ENCODE results near the gene CD6. TPM values are rescaled to one million over a fixed set of nuclear protein-coding genes. Genes with fewer than 3 reads are reported as not detected.

The CD6 gene
- total and polyA plus RNA-seq, 2 of the 8 experiments (the other 6 are each of a cell fraction or from before 2014, with no cell fraction given): 0.03 TPM; not detected in 1

GRCh38 chr11:61049859-61050258 is 78.4 kb downstream of the CD6 start:
- Histone ChIP-seq H3K36me3 (ENCODE audit: control insufficient read depth in 2 of 4, insufficient read depth in 4 of 4, low read length in 3 of 4) (no peaks in the 10 kb centered on the region), H4K8ac (ENCODE audit: extremely low read depth, insufficient read depth, low read length) (no peak overlapping the region), H3K4me1 (replicated peaks in 1 of 4; ENCODE audit: control insufficient read depth in 3 of 4, insufficient read depth in 4 of 4, low read length in 3 of 4) (no peaks in the 10 kb centered on the region), H2BK5ac (ENCODE audit: low read depth, low read length) (no peak overlapping the region), H3K9ac (replicated peaks in 1 of 4; ENCODE audit: extremely low read depth in 1 of 4, low read depth in 3 of 4, low read length in 3 of 4) (no peak overlapping the region), H2BK120ac (replicated peaks; ENCODE audit: low read depth, low read length) (no peak overlapping the region), H2AFZ (ENCODE audit: low read length) (no peak overlapping the region), H3K79me2 (ENCODE audit: control insufficient read depth in 1 of 2, insufficient read depth in 2 of 2, low read length in 2 of 2) (no peaks in the 10 kb centered on the region), H2BK12ac (ENCODE audit: low read depth, low read length) (no peak overlapping the region), H2BK15ac (ENCODE audit: low read length) (no peak overlapping the region), H4K20me1 (replicated peaks in 1 of 2; ENCODE audit: control insufficient read depth in 1 of 2, insufficient read depth in 2 of 2, low read length in 2 of 2) (no peaks in the 10 kb centered on the region), H3K27me3 (replicated peaks in 1 of 4; ENCODE audit: control insufficient read depth in 3 of 4, extremely low read depth in 1 of 4, insufficient read depth in 3 of 4, low read length in 3 of 4) (no peaks in the 10 kb centered on the region), H2AK5ac (ENCODE audit: low read depth, low read length) (no peak overlapping the region), H3K4me3 (ENCODE audit: extremely low read depth in 1 of 4, insufficient read depth in 2 of 4, low read depth in 3 of 4, low read length in 4 of 4) (no peak overlapping the region), H3K18ac (ENCODE audit: extremely low read depth, low read length) (no peak overlapping the region), H2BK20ac (ENCODE audit: low read length) (no peak overlapping the region), H4K5ac (ENCODE audit: insufficient read length, low read depth, low read length) (no peak overlapping the region), H3K4me2 (ENCODE audit: insufficient read depth in 1 of 2, low read depth in 2 of 2, low read length in 2 of 2) (no peak overlapping the region), H3K9me3 (ENCODE audit: insufficient read depth in 2 of 2, low read depth in 1 of 2, low read length in 1 of 2) (no peaks in the 10 kb centered on the region), H3K56ac (replicated peaks; ENCODE audit: insufficient read length, low read depth, low read length) (no peak overlapping the region), H3K23ac (ENCODE audit: insufficient read length) (no peak overlapping the region), H3K27ac (ENCODE audit: low read depth, low read length) (no peak overlapping the region), H3K23me2 (ENCODE audit: low read depth, low read length) (no peaks in the 10 kb centered on the region), H3K14ac (ENCODE audit: insufficient read length) (no peak overlapping the region), H4K91ac (replicated peaks; ENCODE audit: insufficient read length, low read length) (no peak overlapping the region), H3K79me1 (ENCODE audit: low read depth, low read length) (no peaks in the 10 kb centered on the region), H3K4ac (replicated peaks; ENCODE audit: insufficient read length, low read depth, low read length) (no peak overlapping the region)
- ChIA-PET POLR2A (ENCODE audit: partially characterized antibody) (no interaction called here), CTCF (ENCODE audit: partially characterized antibody) (interaction anchor here (1.5 to 1.8 kb wide), 2 partner anchors 10 to 79 kb away, joined by 3 to 8 read pairs; no protein-coding TSS in a partner anchor)
- DNase-seq (ENCODE audit: low read depth in 1 of 2, low spot score in 2 of 2): no peak
- 80% methylated on average over 2 of the region's 2 CpGs; no CpG with 5 or more reads in 1 of the 2 experiments for WGBS, 2 experiments (ENCODE audit: extremely low coverage in 1 of 2, insufficient coverage in 1 of 2, insufficient read length in 1 of 2, insufficient replicate concordance in 2 of 2, low coverage in 1 of 2, low lambda C conversion rate in 2 of 2, missing lambda C conversion rate in 1 of 2)
- no peak for FAIRE-seq
- no peak for TF ChIP-seq SAP30 (IDR thresholded peaks at IDR 0.05; ENCODE audit: insufficient read depth, insufficient replicate concordance, low read length)

All from H1 (cell line).